PFSK-1 (cell line): ENCODE data around the gene PCGF2.

ENCODE experiments used
- POLR2AphosphoS5 ChIP-seq: IDR thresholded peaks from 2 replicates; pipeline ENCODE4 v1.6.1; 2012; ENCODE audit warnings: low read depth, mild to moderate bottlenecking, control low read depth, low read length, moderate library complexity
- SIN3A ChIP-seq: IDR thresholded peaks from 2 replicates; pipeline ENCODE4 v1.6.1; 2012; ENCODE audit warnings: mild to moderate bottlenecking, low read length, moderate library complexity, borderline replicate concordance; ENCODE audit not compliant: insufficient read depth
- TF ChIP-seq, protein P1 (sequence below), 2 experiments: IDR thresholded peaks; 2 replicates each; pipeline versions ENCODE4 v1.6.1 to v1.8.0; 2011 to 2012; ENCODE audit warnings: low read depth in 2 of 2, low read length in 2 of 2, control low read depth in 1 of 2, inconsistent platforms in 1 of 2, mild to moderate bottlenecking in 1 of 2, moderate library complexity in 1 of 2; ENCODE audit not compliant: insufficient read depth in 1 of 2

DNA sequence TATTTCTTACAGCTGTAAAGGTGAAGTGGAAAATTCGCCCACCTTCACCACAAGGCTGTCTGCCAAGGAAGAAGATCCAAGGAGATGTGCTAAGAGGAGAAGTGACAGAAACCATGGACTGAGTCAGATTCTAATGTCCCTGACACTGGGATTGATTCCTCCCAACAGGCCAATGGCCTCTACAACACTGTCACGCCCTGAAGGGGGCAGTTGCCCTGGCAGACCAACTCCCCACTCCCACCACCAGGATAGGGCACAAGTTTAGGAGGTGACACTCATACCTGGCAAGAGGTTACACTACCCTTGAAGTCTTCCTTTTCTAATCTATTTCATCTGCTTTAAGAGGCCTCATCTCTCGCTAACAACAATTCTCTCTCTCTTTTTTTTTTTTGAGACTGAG is 35.1 kb upstream of the PCGF2 start:
- TF ChIP-seq POLR2AphosphoS5: no peak
- TF ChIP-seq, protein P1, sequence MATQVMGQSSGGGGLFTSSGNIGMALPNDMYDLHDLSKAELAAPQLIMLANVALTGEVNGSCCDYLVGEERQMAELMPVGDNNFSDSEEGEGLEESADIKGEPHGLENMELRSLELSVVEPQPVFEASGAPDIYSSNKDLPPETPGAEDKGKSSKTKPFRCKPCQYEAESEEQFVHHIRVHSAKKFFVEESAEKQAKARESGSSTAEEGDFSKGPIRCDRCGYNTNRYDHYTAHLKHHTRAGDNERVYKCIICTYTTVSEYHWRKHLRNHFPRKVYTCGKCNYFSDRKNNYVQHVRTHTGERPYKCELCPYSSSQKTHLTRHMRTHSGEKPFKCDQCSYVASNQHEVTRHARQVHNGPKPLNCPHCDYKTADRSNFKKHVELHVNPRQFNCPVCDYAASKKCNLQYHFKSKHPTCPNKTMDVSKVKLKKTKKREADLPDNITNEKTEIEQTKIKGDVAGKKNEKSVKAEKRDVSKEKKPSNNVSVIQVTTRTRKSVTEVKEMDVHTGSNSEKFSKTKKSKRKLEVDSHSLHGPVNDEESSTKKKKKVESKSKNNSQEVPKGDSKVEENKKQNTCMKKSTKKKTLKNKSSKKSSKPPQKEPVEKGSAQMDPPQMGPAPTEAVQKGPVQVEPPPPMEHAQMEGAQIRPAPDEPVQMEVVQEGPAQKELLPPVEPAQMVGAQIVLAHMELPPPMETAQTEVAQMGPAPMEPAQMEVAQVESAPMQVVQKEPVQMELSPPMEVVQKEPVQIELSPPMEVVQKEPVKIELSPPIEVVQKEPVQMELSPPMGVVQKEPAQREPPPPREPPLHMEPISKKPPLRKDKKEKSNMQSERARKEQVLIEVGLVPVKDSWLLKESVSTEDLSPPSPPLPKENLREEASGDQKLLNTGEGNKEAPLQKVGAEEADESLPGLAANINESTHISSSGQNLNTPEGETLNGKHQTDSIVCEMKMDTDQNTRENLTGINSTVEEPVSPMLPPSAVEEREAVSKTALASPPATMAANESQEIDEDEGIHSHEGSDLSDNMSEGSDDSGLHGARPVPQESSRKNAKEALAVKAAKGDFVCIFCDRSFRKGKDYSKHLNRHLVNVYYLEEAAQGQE (IDR thresholded peaks at IDR 0.05; ENCODE audit: insufficient read depth in 1 of 2, low read depth in 2 of 2, low read length in 2 of 2): no peak
- no peak for TF ChIP-seq SIN3A
